ENCODE results near the gene ERFL. TPM values are rescaled to one million over a fixed set of nuclear protein-coding genes. Genes with fewer than 3 reads are reported as not detected.

Gene ERFL
- total and polyA plus RNA-seq, 2 experiments from 2014 or later: 0.69 TPM; not detected in 1

DNA sequence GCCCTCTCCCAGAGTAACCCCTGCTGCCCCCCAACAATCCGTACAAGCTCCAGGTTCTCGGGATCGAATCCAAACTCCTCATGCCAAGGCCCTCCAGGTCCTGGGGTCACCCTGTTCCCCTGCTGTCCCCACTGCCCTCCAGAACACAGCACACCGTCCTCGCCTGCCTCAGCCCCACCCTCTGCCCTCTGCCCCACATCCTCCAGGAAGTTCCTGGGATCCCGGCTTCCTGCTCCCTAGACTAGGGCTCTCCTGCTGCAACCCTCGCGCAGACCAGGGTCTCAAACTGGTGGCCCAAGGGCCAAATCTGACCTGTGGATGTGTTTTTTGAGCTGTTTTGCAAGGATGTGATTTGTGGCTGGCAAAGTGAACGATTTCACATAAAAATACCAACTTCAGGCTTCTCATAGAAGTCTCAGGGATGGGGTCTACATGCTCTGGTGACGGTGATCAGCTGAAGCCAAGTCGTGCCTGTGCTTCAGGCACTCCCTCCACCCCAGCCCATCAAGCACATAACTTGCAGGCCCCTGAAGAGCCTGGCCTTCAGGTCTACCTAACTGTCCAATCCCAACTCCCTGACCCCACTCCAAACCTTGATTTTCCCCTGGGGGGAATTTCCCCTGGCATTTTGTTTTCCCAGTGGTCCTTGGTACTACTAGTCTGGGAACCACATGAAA, 29.1 kb upstream of the ERFL start:
- H3K27me3 Mint-ChIP-seq (ENCODE audit: insufficient read depth, low read depth, poor library complexity): peaks cover 18% of the 10 kb centered on the region
- peaks cover 16% of the 10 kb centered on the region for H3K4me1 Mint-ChIP-seq
- Histone ChIP-seq H2AFZ (no peak overlapping the region), H3K27ac (ENCODE audit: low read depth) (no peak overlapping the region), H4K20me1 (replicated peaks; ENCODE audit: insufficient read depth) (peaks cover 5% of the 10 kb centered on the region; the same call in 1 of the 2 replicates), H3K9me2 (ENCODE audit: insufficient read depth) (no peaks in the 10 kb centered on the region), H3K4me2 (no peak overlapping the region), H3K4me3 (no peak overlapping the region), H3K36me3 (ENCODE audit: insufficient read depth) (no peaks in the 10 kb centered on the region; the same call in 1 of the 2 replicates), H3K4me1 (ENCODE audit: insufficient read depth) (peaks cover 9% of the 10 kb centered on the region), H3F3A (replicated peaks; ENCODE audit: low read depth) (peaks cover 6% of the 10 kb centered on the region; the same call in 1 of the 2 replicates), H3K79me2 (replicated peaks; ENCODE audit: insufficient read depth) (no peaks in the 10 kb centered on the region), H3K27me3 (ENCODE audit: insufficient read depth) (no peaks in the 10 kb centered on the region)
- no peaks in the 10 kb centered on the region for H3K9me3 Mint-ChIP-seq
- TF ChIP-seq REST (IDR thresholded peaks at IDR 0.05; ENCODE audit: unreplicated experiment): no peak
- TF ChIP-seq, protein P1, sequence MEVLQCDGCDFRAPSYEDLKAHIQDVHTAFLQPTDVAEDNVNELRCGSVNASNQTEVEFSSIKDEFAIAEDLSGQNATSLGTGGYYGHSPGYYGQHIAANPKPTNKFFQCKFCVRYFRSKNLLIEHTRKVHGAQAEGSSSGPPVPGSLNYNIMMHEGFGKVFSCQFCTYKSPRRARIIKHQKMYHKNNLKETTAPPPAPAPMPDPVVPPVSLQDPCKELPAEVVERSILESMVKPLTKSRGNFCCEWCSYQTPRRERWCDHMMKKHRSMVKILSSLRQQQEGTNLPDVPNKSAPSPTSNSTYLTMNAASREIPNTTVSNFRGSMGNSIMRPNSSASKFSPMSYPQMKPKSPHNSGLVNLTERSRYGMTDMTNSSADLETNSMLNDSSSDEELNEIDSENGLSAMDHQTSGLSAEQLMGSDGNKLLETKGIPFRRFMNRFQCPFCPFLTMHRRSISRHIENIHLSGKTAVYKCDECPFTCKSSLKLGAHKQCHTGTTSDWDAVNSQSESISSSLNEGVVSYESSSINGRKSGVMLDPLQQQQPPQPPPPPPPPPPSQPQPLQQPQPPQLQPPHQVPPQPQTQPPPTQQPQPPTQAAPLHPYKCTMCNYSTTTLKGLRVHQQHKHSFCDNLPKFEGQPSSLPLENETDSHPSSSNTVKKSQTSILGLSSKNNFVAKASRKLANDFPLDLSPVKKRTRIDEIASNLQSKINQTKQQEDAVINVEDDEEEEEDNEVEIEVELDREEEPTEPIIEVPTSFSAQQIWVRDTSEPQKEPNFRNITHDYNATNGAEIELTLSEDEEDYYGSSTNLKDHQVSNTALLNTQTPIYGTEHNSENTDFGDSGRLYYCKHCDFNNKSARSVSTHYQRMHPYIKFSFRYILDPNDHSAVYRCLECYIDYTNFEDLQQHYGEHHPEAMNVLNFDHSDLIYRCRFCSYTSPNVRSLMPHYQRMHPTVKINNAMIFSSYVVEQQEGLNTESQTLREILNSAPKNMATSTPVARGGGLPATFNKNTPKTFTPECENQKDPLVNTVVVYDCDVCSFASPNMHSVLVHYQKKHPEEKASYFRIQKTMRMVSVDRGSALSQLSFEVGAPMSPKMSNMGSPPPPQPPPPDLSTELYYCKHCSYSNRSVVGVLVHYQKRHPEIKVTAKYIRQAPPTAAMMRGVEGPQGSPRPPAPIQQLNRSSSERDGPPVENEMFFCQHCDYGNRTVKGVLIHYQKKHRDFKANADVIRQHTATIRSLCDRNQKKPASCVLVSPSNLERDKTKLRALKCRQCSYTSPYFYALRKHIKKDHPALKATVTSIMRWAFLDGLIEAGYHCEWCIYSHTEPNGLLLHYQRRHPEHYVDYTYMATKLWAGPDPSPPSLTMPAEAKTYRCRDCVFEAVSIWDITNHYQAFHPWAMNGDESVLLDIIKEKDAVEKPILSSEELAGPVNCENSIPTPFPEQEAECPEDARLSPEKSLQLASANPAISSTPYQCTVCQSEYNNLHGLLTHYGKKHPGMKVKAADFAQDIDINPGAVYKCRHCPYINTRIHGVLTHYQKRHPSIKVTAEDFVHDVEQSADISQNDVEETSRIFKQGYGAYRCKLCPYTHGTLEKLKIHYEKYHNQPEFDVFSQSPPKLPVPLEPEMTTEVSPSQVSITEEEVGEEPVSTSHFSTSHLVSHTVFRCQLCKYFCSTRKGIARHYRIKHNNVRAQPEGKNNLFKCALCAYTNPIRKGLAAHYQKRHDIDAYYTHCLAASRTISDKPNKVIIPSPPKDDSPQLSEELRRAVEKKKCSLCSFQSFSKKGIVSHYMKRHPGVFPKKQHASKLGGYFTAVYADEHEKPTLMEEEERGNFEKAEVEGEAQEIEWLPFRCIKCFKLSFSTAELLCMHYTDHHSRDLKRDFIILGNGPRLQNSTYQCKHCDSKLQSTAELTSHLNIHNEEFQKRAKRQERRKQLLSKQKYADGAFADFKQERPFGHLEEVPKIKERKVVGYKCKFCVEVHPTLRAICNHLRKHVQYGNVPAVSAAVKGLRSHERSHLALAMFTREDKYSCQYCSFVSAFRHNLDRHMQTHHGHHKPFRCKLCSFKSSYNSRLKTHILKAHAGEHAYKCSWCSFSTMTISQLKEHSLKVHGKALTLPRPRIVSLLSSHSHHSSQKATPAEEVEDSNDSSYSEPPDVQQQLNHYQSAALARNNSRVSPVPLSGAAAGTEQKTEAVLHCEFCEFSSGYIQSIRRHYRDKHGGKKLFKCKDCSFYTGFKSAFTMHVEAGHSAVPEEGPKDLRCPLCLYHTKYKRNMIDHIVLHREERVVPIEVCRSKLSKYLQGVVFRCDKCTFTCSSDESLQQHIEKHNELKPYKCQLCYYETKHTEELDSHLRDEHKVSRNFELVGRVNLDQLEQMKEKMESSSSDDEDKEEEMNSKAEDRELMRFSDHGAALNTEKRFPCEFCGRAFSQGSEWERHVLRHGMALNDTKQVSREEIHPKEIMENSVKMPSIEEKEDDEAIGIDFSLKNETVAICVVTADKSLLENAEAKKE (CRISPR knock-in tag; IDR thresholded peaks at IDR 0.05): no peak
- TF ChIP-seq STAT1 (IDR thresholded peaks at IDR 0.05; ENCODE audit: unreplicated experiment): no peak
- no peak for TF ChIP-seq EZH2phosphoT487 (IDR thresholded peaks at IDR 0.05; ENCODE audit: unreplicated experiment)
- no peak for TF ChIP-seq NANOG (IDR thresholded peaks at IDR 0.05; ENCODE audit: borderline replicate concordance)
- no peak for TF ChIP-seq ETS1 (IDR thresholded peaks at IDR 0.05)
- TF ChIP-seq EZH2 (IDR thresholded peaks at IDR 0.05; ENCODE audit: low read depth, unreplicated experiment): no peak
- no peak for TF ChIP-seq CTCF (conservative IDR thresholded peaks at IDR 0.05; ENCODE audit: low read depth in 2 of 2)
- no peak for TF ChIP-seq ZNF331 (CRISPR knock-in tag; IDR thresholded peaks at IDR 0.05; ENCODE audit: low read depth)
- no peak for TF ChIP-seq ZNF114 (CRISPR knock-in tag; IDR thresholded peaks at IDR 0.05)
- no peak for TF ChIP-seq CREB1 (CRISPR knock-in tag; IDR thresholded peaks at IDR 0.05; ENCODE audit: low read depth)
- no peak for TF ChIP-seq POLR2AphosphoS5 (IDR thresholded peaks at IDR 0.05; ENCODE audit: low read depth)
- TF ChIP-seq JUNB (IDR thresholded peaks at IDR 0.05; ENCODE audit: unreplicated experiment): no peak
- DNase-seq (ENCODE audit: low spot score) (no peak), ATAC-seq (no peak)
- H3K36me3 Mint-ChIP-seq (ENCODE audit: low read depth): peaks cover 8% of the 10 kb centered on the region
- peak overlapping the region; percentile 67; the same call in 2 of the 3 replicates for H3K4me3 Mint-ChIP-seq
- peak overlapping the region; percentile 50; the same call in 1 of the 2 replicates for H3K27ac Mint-ChIP-seq

Data from GM23338 (cell line).